ENCODE results near the gene FLNB.

GRCh38 chr3:58106640-58107039 is 98.4 kb downstream of the FLNB start:
- no peak for TF ChIP-seq CTCF (conservative IDR thresholded peaks at IDR 0.05; ENCODE audit: low read depth, low read length)
- no peak for TF ChIP-seq EZH2 (IDR thresholded peaks at IDR 0.05; ENCODE audit: borderline replicate concordance, low read depth, low read length, poor library complexity, severe bottlenecking)

Data from A673 (cell line).